PFSK-1 (cell line): ENCODE measurements around the gene TSPAN5.

ENCODE experiments used
- POLR2AphosphoS5 ChIP-seq: IDR thresholded peaks from 2 replicates; pipeline ENCODE4 v1.6.1; 2012; ENCODE audit warnings: low read depth, mild to moderate bottlenecking, control low read depth, low read length, moderate library complexity
- REST ChIP-seq, 2 experiments: IDR thresholded peaks; 2 replicates each; pipeline versions ENCODE4 v1.6.1 to v1.8.0; 2011 to 2012; ENCODE audit warnings: low read depth in 2 of 2, low read length in 2 of 2, control low read depth in 1 of 2, inconsistent platforms in 1 of 2, mild to moderate bottlenecking in 1 of 2, moderate library complexity in 1 of 2; ENCODE audit not compliant: insufficient read depth in 1 of 2
- SIN3A ChIP-seq: IDR thresholded peaks from 2 replicates; pipeline ENCODE4 v1.6.1; 2012; ENCODE audit warnings: mild to moderate bottlenecking, low read length, moderate library complexity, borderline replicate concordance; ENCODE audit not compliant: insufficient read depth
- TAF1 ChIP-seq: IDR thresholded peaks from 2 replicates; pipeline ENCODE4 v1.6.1; 2012; ENCODE audit warnings: low read length, control low read depth, borderline replicate concordance; ENCODE audit not compliant: insufficient read depth

GRCh38 chr4:98572697-98573096 lies 85.7 kb downstream of the TSPAN5 start:
- TF ChIP-seq POLR2AphosphoS5 (no peak), SIN3A (no peak), REST (IDR thresholded peaks at IDR 0.05; ENCODE audit: insufficient read depth in 1 of 2, low read depth in 2 of 2, low read length in 2 of 2) (no peak), TAF1 (no peak)
